Gastroesophageal sphincter (tissue), 3 donors: Measurements from ENCODE around the gene DGKG.

Source experiments
- CTCF ChIP-seq, 4 experiments: fragments of 200-600 bp in 2 of 4; fragments of 450-650 bp in 2 of 4; sonication (generic) in 1 of 4; IDR thresholded peaks; one replicate each; pipeline ENCODE4 v1.5.1; 2017 to 2019; ENCODE audit warnings: antibody characterized with exemption in 4 of 4, mild to moderate bottlenecking in 2 of 4, moderate library complexity in 2 of 4
- EP300 ChIP-seq: sonication (generic); formaldehyde crosslinking; IDR thresholded peaks from one replicate; pipeline ENCODE4 v1.6.1; 2017; ENCODE audit warnings: antibody characterized with exemption, mild to moderate bottlenecking
- POLR2AphosphoS5 ChIP-seq: sonication (generic); formaldehyde crosslinking; IDR thresholded peaks from one replicate; pipeline ENCODE4 v1.6.1; 2017; ENCODE audit warnings: antibody characterized with exemption

DNA sequence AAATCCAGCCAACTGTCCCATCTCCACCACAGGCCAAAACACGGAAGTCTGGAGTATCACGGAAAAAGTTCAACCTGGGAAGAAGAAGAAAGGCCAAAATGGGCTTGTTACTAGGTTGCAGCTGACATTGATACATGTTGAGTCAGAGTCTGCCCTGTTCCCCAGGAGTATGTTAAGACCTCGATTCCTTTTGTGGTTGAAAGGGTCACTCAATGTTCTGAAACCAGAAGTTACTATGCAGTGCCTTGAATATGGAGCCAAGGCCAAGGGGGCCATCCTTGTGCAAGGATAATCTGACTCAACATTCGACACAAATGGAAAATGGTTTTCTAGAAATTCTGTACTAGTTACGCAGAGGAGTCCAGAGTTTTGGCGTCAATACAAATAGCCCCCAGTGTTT lies 104.2 kb downstream of the DGKG start:
- no peak for TF ChIP-seq EP300
- TF ChIP-seq POLR2AphosphoS5, result no peak
- TF ChIP-seq CTCF (IDR thresholded peaks at IDR 0.05), result no peak
